Testis (tissue), 3 donors: ENCODE results near the gene TSHZ1. TPM values are rescaled to one million over a fixed set of nuclear protein-coding genes. Genes with fewer than 3 reads are reported as not detected.
"Not testable (repeated sequence)": the region's sequence is repeated elsewhere in the genome, so short reads cannot be mapped to it uniquely, and the experiment has no call there.

Source experiments
- DNase-seq: peaks from one replicate; pipeline ENCODE4 v3.0.0-alpha.2; 2019
- H3K27ac ChIP-seq, 2 donors: fragments of 200-600 bp; sonication (generic); one replicate each; pipeline ENCODE4 v1.5.1; 2019
- H3K27me3 ChIP-seq: fragments of 200-600 bp; sonication (generic); one replicate; pipeline ENCODE4 v1.5.1; 2019
- H3K36me3 ChIP-seq: fragments of 200-600 bp; sonication (generic); one replicate; pipeline ENCODE4 v1.5.1; 2017; ENCODE audit warnings: low read depth; ENCODE audit errors: missing control alignments
- H3K4me1 ChIP-seq: fragments of 200-600 bp; sonication (generic); one replicate; pipeline ENCODE4 v1.5.1; 2019
- H3K4me3 ChIP-seq, 2 donors: fragments of 200-600 bp; sonication (generic); one replicate each; pipeline ENCODE4 v1.5.1; 2017 to 2019
- H3K9me3 ChIP-seq: fragments of 200-600 bp; sonication (generic); one replicate; pipeline ENCODE4 v1.5.1; 2017
- POLR2A ChIP-seq: fragments of 450-650 bp; IDR thresholded peaks from one replicate; pipeline ENCODE4 v1.6.1; 2017; ENCODE audit warnings: antibody characterized with exemption, mild to moderate bottlenecking, moderate library complexity
- WGBS, 2 donors: methylation state at CpG; one replicate each; pipeline ENCODE4 v1.1.5; 2018; 5-methylcytosine and 5-hydroxymethylcytosine counted together
- intact Hi-C: fragments of 100-400 bp; cut with DNase I; formaldehyde crosslinking; loops from one replicate; pipeline ENCODE4 v1.15.1; 2023; ENCODE audit warnings: low total_unique reads
- polyA plus RNA-seq: library from polyadenylated mRNA; stranded (reverse); fragments of 350-450 nt; fragmentation: Illumina TruSeq; extraction: RNeasy Lipid Tissue Mini Kit (QIAGEN cat#74804); gene quantifications from one replicate; pipeline ENCODE4 v1.2.3, GENCODE V29; 2014; ENCODE audit warnings: low read depth, low replicate concordance; ENCODE audit not compliant: insufficient read depth
- total RNA-seq, 2 donors: library from RNA; depleted of rRNA; stranded (reverse); fragments of >200 nt; gene quantifications; one replicate each; pipeline ENCODE4 v1.2.3, GENCODE V29; 2016
- TF ChIP-seq, protein P1 (sequence below), 3 experiments: fragments of 450-650 bp in 2 of 3; fragments of 200-600 bp in 1 of 3; sonication (generic) in 1 of 3; IDR thresholded peaks; one replicate each; pipeline ENCODE4 v1.5.1; 2016 to 2019; ENCODE audit warnings: antibody characterized with exemption in 3 of 3, mild to moderate bottlenecking in 2 of 3, moderate library complexity in 1 of 3

The TSHZ1 gene
- total and polyA plus RNA-seq, 3 donors from 2014 or later: 12.8 to 36.2 (median 18.4) TPM

DNA sequence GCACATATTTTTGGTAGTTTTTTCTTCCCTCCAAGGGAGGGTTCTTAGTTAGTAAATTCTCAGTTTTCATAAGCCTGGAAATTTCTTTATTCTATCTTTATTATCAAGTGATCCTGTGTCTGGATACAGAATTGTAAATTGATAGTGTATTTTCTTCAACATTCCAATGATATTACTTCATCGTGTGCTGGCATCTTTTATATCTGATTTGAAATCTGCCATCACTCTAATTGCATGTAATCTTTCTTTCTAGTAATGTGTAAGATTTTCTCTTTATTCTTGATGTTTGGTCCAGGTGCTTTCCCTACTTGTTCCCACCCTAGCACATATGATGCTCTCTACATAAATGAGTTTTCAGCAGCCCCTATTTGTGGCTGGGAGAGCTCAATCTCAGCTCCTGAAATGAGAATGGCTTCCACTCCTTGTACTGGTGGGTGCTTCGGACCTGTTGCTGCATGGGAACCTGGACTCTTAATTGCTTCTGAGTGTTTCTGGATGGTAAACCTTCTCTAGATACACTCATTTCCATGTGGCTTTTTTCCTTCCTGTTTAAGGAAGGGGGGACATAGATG, 114.2 kb downstream of the TSHZ1 start:
- H3K27me3 ChIP-seq: no peaks in the 10 kb centered on the region
- H3K27ac ChIP-seq: no peak overlapping the region
- no peaks in the 10 kb centered on the region for H3K36me3 ChIP-seq
- TF ChIP-seq, protein P1, sequence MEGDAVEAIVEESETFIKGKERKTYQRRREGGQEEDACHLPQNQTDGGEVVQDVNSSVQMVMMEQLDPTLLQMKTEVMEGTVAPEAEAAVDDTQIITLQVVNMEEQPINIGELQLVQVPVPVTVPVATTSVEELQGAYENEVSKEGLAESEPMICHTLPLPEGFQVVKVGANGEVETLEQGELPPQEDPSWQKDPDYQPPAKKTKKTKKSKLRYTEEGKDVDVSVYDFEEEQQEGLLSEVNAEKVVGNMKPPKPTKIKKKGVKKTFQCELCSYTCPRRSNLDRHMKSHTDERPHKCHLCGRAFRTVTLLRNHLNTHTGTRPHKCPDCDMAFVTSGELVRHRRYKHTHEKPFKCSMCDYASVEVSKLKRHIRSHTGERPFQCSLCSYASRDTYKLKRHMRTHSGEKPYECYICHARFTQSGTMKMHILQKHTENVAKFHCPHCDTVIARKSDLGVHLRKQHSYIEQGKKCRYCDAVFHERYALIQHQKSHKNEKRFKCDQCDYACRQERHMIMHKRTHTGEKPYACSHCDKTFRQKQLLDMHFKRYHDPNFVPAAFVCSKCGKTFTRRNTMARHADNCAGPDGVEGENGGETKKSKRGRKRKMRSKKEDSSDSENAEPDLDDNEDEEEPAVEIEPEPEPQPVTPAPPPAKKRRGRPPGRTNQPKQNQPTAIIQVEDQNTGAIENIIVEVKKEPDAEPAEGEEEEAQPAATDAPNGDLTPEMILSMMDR (IDR thresholded peaks at IDR 0.05): no peak
- no peak for TF ChIP-seq POLR2A
- H3K4me3 ChIP-seq: no peak overlapping the region
- no peak for DNase-seq
- intact Hi-C loops: no loop called here
- peaks cover 4% of the 10 kb centered on the region for H3K4me1 ChIP-seq
- WGBS, 2 donors: 75 to 78% methylated on average over 2 of the region's 2 CpGs
- H3K9me3 ChIP-seq: no peaks in the 10 kb centered on the region

DNA sequence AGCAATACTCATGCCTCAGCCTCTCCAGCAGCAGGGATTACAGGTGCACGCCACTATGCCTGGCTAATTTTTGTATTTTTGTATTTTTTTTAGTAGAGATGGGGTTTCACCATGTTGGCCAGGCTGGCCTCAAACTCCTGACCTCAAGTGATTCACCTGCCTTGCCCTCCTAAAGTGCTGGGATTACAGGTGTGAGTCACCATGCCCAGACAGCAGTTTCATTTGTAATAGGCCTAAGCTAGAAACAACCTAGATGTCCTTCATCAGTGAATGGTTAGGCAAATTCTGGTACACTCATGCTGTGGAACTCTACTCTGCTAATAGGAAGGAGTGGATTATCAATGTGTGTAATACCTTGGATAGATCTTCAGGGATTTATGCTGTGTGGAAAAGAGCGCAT, 119.2 kb downstream of the TSHZ1 start:
- H3K4me1 ChIP-seq, H3K9me3 ChIP-seq, H3K27me3 ChIP-seq, H3K36me3 ChIP-seq, H3K4me3 ChIP-seq, DNase-seq, intact Hi-C loops, H3K27ac ChIP-seq: not testable (repeated sequence)
- WGBS, 2 donors: 96 to 98% methylated on average over 2 of the region's 2 CpGs

GRCh38 chr18:75330308-75330707, 119.7 kb downstream of the TSHZ1 start:
- Histone ChIP-seq H3K27ac (no peak overlapping the region), H3K9me3 (no peaks in the 10 kb centered on the region), H3K4me3 (no peak overlapping the region), H3K27me3 (no peaks in the 10 kb centered on the region), H3K36me3 (no peaks in the 10 kb centered on the region), H3K4me1 (no peaks in the 10 kb centered on the region)
- WGBS, 2 donors: 90 to 94% methylated on average over 3 of the region's 3 CpGs
- DNase-seq: no peak
- TF ChIP-seq, protein P1 (IDR thresholded peaks at IDR 0.05): no peak
- no peak for TF ChIP-seq POLR2A
- intact Hi-C loops: no loop called here

DNA sequence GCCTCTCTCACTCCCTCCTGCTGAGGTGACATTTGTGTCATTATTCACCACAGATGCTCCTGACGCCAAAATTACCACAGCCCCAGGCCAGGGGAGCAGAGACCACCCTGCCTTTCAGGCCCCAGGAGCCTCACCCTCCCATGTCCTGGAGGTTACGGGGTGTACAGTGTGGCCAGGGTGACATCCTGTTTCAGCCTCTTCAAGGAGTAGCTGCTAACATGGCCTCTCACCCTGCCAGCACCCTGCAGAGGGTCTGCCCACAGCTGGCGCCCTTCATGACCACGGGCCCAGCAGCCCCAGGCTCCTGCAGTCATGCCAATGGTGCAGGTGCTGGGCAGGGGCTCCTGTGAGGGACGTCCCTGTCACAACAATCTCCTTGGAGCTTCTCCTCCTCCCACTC, 124.3 kb downstream of the TSHZ1 start:
- intact Hi-C loops: no loop called here
- no peaks in the 10 kb centered on the region for H3K36me3 ChIP-seq
- H3K27ac ChIP-seq: no peak overlapping the region
- no peaks in the 10 kb centered on the region for H3K4me1 ChIP-seq
- H3K4me3 ChIP-seq: no peak overlapping the region
- DNase-seq: no peak
- H3K9me3 ChIP-seq: no peaks in the 10 kb centered on the region
- 91 to 96% methylated on average over 5 of the region's 5 CpGs for WGBS, 2 donors
- TF ChIP-seq, protein P1 (IDR thresholded peaks at IDR 0.05): no peak
- no peak for TF ChIP-seq POLR2A
- H3K27me3 ChIP-seq: no peaks in the 10 kb centered on the region

DNA sequence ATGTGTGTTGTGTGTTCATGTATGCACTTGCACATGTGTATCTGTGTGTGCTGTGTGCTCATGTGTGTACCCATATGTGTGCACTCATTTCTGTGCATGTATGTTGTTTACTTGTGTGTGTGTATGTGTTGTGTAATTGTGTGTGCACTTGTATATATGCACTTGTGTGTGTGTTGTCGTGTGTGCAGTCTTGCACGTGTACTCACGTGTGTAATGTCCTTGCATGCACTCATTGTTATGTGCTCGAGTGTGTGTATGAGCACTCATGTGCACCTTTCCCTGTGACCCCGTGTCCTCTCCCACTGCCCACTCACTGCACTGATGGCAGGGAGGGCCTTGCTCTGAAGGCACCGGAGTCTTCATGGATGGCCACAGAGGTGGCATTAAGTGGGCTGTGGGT, 124.9 kb downstream of the TSHZ1 start:
- 91 to 95% methylated on average over 5 to 6 of the region's 6 CpGs for WGBS, 2 donors
- DNase-seq: no peak
- Histone ChIP-seq H3K36me3 (no peaks in the 10 kb centered on the region), H3K27me3 (no peaks in the 10 kb centered on the region), H3K4me1 (no peaks in the 10 kb centered on the region), H3K27ac (no peak overlapping the region), H3K9me3 (no peaks in the 10 kb centered on the region), H3K4me3 (no peak overlapping the region)
- intact Hi-C loops: no loop called here
- TF ChIP-seq, protein P1 (IDR thresholded peaks at IDR 0.05): no peak
- TF ChIP-seq POLR2A: no peak
